DMS53 treated with DMSO at 0.1 percent for 48 hours (cell line): ENCODE measurements around the gene BTD.

ENCODE experiments used
- DNase-seq: peaks from one replicate; lab custom pipeline; 2025; ENCODE audit not compliant: unreplicated experiment; lab: John Stamatoyannopoulos, UW

BTD gene

GRCh38 chr3:15660055-15660935, 58.8 kb downstream of the BTD start:
- DNase-seq, result no peak

- no peak for DNase-seq
Observed at GRCh38 chr3:15664144-15664543, 62.6 kb downstream of the BTD start.

GRCh38 chr3:15665510-15666150, 64.1 kb downstream of the BTD start:
- no peak for DNase-seq

GRCh38 chr3:15666277-15666676, 64.7 kb downstream of the BTD start:
- DNase-seq, result no peak

- no peak for DNase-seq
Observed at GRCh38 chr3:15667484-15667883, 65.9 kb downstream of the BTD start.

GRCh38 chr3:15673536-15673935, 72.0 kb downstream of the BTD start:
- no peak for DNase-seq

GRCh38 chr3:15676259-15676658, 74.7 kb downstream of the BTD start:
- no peak for DNase-seq

- no peak for DNase-seq
Observed at GRCh38 chr3:15679306-15679705, 77.8 kb downstream of the BTD start.

GRCh38 chr3:15681668-15682067, 80.1 kb downstream of the BTD start:
- no peak for DNase-seq

GRCh38 chr3:15682561-15683185, 81.1 kb downstream of the BTD start:
- DNase-seq, result no peak

GRCh38 chr3:15683253-15683652, 81.7 kb downstream of the BTD start:
- DNase-seq, result no peak

- no peak for DNase-seq
Observed at GRCh38 chr3:15685927-15686326, 84.4 kb downstream of the BTD start.

GRCh38 chr3:15690230-15690629, 88.7 kb downstream of the BTD start:
- DNase-seq, result no peak

- DNase-seq, result no peak
Observed at GRCh38 chr3:15690748-15691147, 89.2 kb downstream of the BTD start.

- no peak for DNase-seq
Observed at GRCh38 chr3:15693355-15693754, 91.8 kb downstream of the BTD start.

- DNase-seq, result no peak
Observed at GRCh38 chr3:15694628-15695027, 93.1 kb downstream of the BTD start.
